Fibroblast of villous mesenchyme (primary cell): ENCODE results near the gene IFNK. TPM values are rescaled to one million over a fixed set of nuclear protein-coding genes. Genes with fewer than 3 reads are reported as not detected.

Source experiments
- DNase-seq: peaks from one replicate; pipeline ENCODE4 v3.0.0-alpha.2; 2010; ENCODE audit warnings: low read depth
- H3K4me3 ChIP-seq: 2 replicates; pipeline ENCODE4 v1.5.1; 2011; ENCODE audit warnings: low read depth, mild to moderate bottlenecking, low read length
- total RNA-seq: library from RNA; depleted of rRNA; stranded (reverse); fragments of >200 nt; gene quantifications from 2 replicates; pipeline ENCODE4 v1.2.3, GENCODE V29; 2012
- TF ChIP-seq, protein P1 (sequence below): IDR thresholded peaks from 2 replicates; pipeline ENCODE4 v1.5.1; 2012; ENCODE audit warnings: low read depth, mild to moderate bottlenecking, low read length; ENCODE audit not compliant: insufficient read depth

IFNK gene
- total RNA-seq, 1 donor, result not detected

DNA sequence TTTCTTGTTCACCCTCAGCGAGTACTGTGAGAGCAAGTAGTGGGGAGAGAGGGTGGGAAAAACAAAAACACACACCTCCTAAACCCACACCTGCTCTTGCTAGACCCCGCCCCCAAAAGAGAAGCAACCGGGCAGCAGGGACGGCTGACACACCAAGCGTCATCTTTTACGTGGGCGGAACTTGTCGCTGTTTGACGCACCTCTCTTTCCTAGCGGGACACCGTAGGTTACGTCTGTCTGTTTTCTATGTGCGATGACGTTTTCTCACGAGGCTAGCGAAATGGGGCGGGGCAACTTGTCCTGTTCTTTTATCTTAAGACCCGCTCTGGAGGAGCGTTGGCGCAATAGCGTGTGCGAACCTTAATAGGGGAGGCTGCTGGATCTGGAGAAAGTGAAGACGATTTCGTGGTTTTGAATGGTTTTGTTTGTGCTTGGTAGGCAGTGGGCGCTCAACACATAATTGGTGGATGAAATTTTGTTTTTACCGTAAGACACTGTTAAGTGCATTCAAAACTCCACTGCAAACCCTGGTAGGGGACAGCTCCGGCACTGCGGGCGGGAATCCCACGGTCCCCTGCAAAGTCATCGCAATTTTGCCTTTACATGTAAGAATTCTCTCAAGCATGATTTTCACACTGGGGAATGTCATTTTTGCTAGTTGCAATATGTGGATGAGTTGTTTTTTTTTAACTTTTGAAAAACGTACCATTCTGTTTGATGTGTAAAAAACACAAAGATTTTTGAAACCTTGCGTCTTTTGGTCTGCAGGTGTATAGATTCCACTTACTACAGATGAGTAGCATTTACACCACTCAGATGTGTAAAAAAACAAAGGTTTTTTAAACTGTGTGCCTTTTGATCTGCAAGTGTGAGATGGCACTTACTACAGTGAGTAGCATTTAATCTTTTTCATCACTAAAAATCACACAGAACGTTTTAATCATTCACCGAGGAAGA, 49.8 kb downstream of the IFNK start:
- peak overlapping the region; percentile 78 for H3K4me3 ChIP-seq
- TF ChIP-seq, protein P1, sequence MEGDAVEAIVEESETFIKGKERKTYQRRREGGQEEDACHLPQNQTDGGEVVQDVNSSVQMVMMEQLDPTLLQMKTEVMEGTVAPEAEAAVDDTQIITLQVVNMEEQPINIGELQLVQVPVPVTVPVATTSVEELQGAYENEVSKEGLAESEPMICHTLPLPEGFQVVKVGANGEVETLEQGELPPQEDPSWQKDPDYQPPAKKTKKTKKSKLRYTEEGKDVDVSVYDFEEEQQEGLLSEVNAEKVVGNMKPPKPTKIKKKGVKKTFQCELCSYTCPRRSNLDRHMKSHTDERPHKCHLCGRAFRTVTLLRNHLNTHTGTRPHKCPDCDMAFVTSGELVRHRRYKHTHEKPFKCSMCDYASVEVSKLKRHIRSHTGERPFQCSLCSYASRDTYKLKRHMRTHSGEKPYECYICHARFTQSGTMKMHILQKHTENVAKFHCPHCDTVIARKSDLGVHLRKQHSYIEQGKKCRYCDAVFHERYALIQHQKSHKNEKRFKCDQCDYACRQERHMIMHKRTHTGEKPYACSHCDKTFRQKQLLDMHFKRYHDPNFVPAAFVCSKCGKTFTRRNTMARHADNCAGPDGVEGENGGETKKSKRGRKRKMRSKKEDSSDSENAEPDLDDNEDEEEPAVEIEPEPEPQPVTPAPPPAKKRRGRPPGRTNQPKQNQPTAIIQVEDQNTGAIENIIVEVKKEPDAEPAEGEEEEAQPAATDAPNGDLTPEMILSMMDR, result no peak
- DNase-seq, result peak; percentile 100

Other genes with a start within 250 kb of the IFNK start
- not detected in 2 replicates for gene EQTN, start 227.1 kb upstream of the IFNK start, total RNA-seq
- gene MOB3B, start 5.5 kb downstream of the IFNK start, total RNA-seq, result 0.32 and 0.43 TPM in 2 replicates
- 6.1 and 7.8 TPM in 2 replicates for gene C9orf72, start 49.2 kb downstream of the IFNK start, total RNA-seq